ENCODE data around the gene POP7. TPM values are rescaled to one million over a fixed set of nuclear protein-coding genes. Genes with fewer than 3 reads are reported as not detected.
"Not testable (repeated sequence)": the region's sequence is repeated elsewhere in the genome, so short reads cannot be mapped to it uniquely, and the experiment has no call there.

The POP7 gene
- total RNA-seq, 4 donors from 2014 or later, result 10.7 to 58.7 (median 34.1) TPM

DNA sequence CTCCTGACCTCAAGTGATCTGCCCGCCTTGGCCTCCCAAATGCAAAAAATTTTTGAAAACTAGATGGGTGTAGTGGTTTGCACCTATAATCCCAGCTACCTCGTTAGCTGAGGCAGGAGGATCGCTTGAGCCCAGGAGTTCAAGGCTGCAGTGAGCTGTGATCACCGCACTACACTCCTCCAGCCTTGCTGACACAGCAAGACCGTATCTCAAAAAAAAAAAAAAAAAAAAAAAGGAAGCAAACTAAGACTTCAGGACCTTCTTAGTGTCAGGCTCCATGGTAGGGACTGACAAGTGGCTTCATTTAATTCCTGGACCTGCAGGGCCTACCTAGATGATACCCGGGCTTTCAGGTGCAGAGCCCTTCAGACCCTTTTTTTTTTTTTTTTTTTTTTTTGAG, 2.5 kb downstream of the POP7 start:
- Histone ChIP-seq H3K27ac (no peak overlapping the region), H3K9me3 (no peaks in the 10 kb centered on the region), H3K27me3 (no peaks in the 10 kb centered on the region), H3K4me1 (peaks cover 7 to 21% (median 12%) of the 10 kb centered on the region in 4 donors), H3K4me3 (no peak overlapping the region), H3K36me3 (no peaks in the 10 kb centered on the region)
- in situ Hi-C loops (cut with MboI; ENCODE audit: low pct_ligation_motif_present in 1 of 4, low pct_unique_long_range_greater_than_20kb in 1 of 4, low sequenced_read_pairs in 3 of 4) (loop anchor here in 2 of 4 donors (25.0 kb wide), 2 partner anchors 154 to 246 kb away; partner anchors contain the start of genes SLC12A9 (in 1 of the 2), SPACDR (in 1 of the 2) and TRIP6 (in 1 of the 2)), intact Hi-C loops (cut with DNase I; ENCODE audit: low total_unique reads) (loop anchor here (10.0 kb wide), 2 partner anchors 146 to 234 kb away; partner anchors contain the start of genes SLC12A9 and TSC22D4)
- 86 to 100% methylated on average over 1 to 6 of the region's 6 CpGs for WGBS, 2 donors (ENCODE audit: low coverage in 1 of 2)
- TF ChIP-seq, protein P1, sequence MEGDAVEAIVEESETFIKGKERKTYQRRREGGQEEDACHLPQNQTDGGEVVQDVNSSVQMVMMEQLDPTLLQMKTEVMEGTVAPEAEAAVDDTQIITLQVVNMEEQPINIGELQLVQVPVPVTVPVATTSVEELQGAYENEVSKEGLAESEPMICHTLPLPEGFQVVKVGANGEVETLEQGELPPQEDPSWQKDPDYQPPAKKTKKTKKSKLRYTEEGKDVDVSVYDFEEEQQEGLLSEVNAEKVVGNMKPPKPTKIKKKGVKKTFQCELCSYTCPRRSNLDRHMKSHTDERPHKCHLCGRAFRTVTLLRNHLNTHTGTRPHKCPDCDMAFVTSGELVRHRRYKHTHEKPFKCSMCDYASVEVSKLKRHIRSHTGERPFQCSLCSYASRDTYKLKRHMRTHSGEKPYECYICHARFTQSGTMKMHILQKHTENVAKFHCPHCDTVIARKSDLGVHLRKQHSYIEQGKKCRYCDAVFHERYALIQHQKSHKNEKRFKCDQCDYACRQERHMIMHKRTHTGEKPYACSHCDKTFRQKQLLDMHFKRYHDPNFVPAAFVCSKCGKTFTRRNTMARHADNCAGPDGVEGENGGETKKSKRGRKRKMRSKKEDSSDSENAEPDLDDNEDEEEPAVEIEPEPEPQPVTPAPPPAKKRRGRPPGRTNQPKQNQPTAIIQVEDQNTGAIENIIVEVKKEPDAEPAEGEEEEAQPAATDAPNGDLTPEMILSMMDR (IDR thresholded peaks at IDR 0.05), result no peak
- no peak for TF ChIP-seq POLR2AphosphoS5 (IDR thresholded peaks at IDR 0.05)
- no peak for DNase-seq

DNA sequence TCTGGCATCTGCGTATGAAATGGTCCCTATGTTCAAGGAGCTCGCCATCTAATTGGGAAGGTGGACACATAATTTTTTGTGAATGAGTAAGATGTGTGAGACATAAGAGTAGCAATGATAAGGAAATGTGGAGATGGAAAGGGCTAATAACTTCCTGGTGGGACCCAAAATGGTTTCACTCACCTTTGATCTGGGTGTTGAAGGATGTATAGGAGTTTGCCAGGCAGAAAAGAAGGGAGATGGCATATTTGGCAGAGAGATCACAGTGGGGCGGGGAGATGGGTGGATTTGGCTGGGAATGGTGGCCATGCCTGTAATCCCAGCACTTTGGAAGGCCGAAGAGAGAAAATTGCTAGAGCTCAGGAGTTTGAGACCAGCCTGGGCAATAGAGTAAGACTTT, 4.5 kb downstream of the POP7 start:
- peaks cover 7 to 14% (median 9%) of the 10 kb centered on the region in 4 donors for H3K4me1 ChIP-seq
- in situ Hi-C loops (cut with MboI; ENCODE audit: low pct_ligation_motif_present in 1 of 4, low pct_unique_long_range_greater_than_20kb in 1 of 4, low sequenced_read_pairs in 3 of 4), result loop anchor here in 2 of 4 donors (25.0 kb wide), 2 partner anchors 152 to 248 kb away; partner anchors contain the start of genes SLC12A9 (in 1 of the 2), SPACDR (in 1 of the 2) and TRIP6 (in 1 of the 2)
- 91 to 96% methylated on average over 4 of the region's 4 CpGs for WGBS, 2 donors (ENCODE audit: low coverage in 1 of 2)

GRCh38 chr7:100711369-100711768, 5.4 kb downstream of the POP7 start:
- DNase-seq, result no peak
- Histone ChIP-seq H3K36me3 (no peaks in the 10 kb centered on the region), H3K4me3 (no peak overlapping the region), H3K9me3 (no peaks in the 10 kb centered on the region), H3K27me3 (no peaks in the 10 kb centered on the region), H3K27ac (no peak overlapping the region), H3K4me1 (peaks cover 7 to 14% (median 9%) of the 10 kb centered on the region in 4 donors)
- in situ Hi-C loops (cut with MboI; ENCODE audit: low pct_ligation_motif_present in 1 of 4, low pct_unique_long_range_greater_than_20kb in 1 of 4, low sequenced_read_pairs in 3 of 4) (loop anchor here in 2 of 4 donors (25.0 kb wide), 2 partner anchors 151 to 249 kb away; partner anchors contain the start of genes SLC12A9 (in 1 of the 2), SPACDR (in 1 of the 2) and TRIP6 (in 1 of the 2)), intact Hi-C loops (cut with DNase I; ENCODE audit: low total_unique reads) (no loop called here)
- TF ChIP-seq EP300 (IDR thresholded peaks at IDR 0.05; ENCODE audit: low read depth), result no peak
- TF ChIP-seq, protein P1 (IDR thresholded peaks at IDR 0.05), result no peak
- TF ChIP-seq POLR2A (IDR thresholded peaks at IDR 0.05), result no peak
- TF ChIP-seq POLR2AphosphoS5 (IDR thresholded peaks at IDR 0.05), result no peak
- WGBS, 2 donors (ENCODE audit: low coverage in 1 of 2), result 85 to 100% methylated on average over 2 to 11 of the region's 11 CpGs

More for the DNA sequence above, 4.5 kb downstream of the POP7 start:
- TF ChIP-seq EP300 (IDR thresholded peaks at IDR 0.05; ENCODE audit: low read depth) (no peak), POLR2A (IDR thresholded peaks at IDR 0.05) (no peak), POLR2AphosphoS5 (IDR thresholded peaks at IDR 0.05) (no peak)
- TF ChIP-seq, protein P1 (IDR thresholded peaks at IDR 0.05), result no peak
- H3K27ac ChIP-seq, result no peak overlapping the region
- no peak for DNase-seq
- intact Hi-C loops (cut with DNase I; ENCODE audit: low total_unique reads), result no loop called here
- H3K4me3 ChIP-seq, result no peak overlapping the region
- H3K36me3 ChIP-seq, result no peaks in the 10 kb centered on the region
- no peaks in the 10 kb centered on the region for H3K9me3 ChIP-seq
- H3K27me3 ChIP-seq, result no peaks in the 10 kb centered on the region

DNA sequence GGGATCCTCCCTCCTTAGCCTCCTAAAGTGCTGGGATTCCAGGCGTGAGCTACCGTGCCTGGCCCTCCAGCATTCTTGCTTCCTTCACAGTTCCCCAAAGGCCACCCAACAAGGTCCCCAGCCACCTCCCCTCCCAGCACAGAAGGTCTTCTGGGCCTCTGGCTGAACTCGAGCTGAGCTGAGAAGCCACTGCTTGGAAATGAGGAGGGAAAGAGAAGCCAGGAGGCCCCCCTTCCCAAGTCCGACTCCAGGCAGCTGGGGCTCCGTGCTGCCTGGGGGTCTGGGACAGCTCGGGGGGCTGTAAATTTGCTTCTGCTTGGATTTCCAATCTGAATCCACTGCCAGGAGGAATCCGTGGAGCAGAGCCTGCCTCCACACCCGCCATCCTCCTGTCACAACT, 8.8 kb downstream of the POP7 start:
- in situ Hi-C loops (cut with MboI; ENCODE audit: low pct_ligation_motif_present in 1 of 4, low pct_unique_long_range_greater_than_20kb in 1 of 4, low sequenced_read_pairs in 3 of 4) (loop anchor here in 2 of 4 donors (25.0 kb wide), 2 partner anchors 148 to 252 kb away; partner anchors contain the start of genes SLC12A9 (in 1 of the 2), SPACDR (in 1 of the 2) and TRIP6 (in 1 of the 2)), intact Hi-C loops (cut with DNase I; ENCODE audit: low total_unique reads) (no loop called here)
- TF ChIP-seq, protein P1 (IDR thresholded peaks at IDR 0.05), result no peak
- no peak for TF ChIP-seq POLR2AphosphoS5 (IDR thresholded peaks at IDR 0.05)
- TF ChIP-seq POLR2A (IDR thresholded peaks at IDR 0.05), result no peak
- DNase-seq, result no peak
- Histone ChIP-seq H3K36me3 (no peaks in the 10 kb centered on the region), H3K27ac (no peak overlapping the region), H3K4me1 (peaks cover 0 to 6% (median under 1%) of the 10 kb centered on the region in 4 donors), H3K4me3 (no peak overlapping the region), H3K27me3 (peaks cover 9% of the 10 kb centered on the region), H3K9me3 (no peaks in the 10 kb centered on the region)
- 65% methylated on average over 8 of the region's 8 CpGs; no CpG with 5 or more reads in 1 of the 2 donors for WGBS, 2 donors (ENCODE audit: low coverage in 1 of 2)

GRCh38 chr7:100717073-100717472, 11.2 kb downstream of the POP7 start:
- peaks cover 8 to 18% (median 10%) of the 10 kb centered on the region in 4 donors for H3K4me1 ChIP-seq
- DNase-seq; intact Hi-C loops (cut with DNase I; ENCODE audit: low total_unique reads); H3K36me3 ChIP-seq; H3K4me3 ChIP-seq; H3K9me3 ChIP-seq; H3K27ac ChIP-seq: not testable (repeated sequence)
- H3K27me3 ChIP-seq, result peaks cover 33% of the 10 kb centered on the region
- 93% methylated on average over 2 of the region's 2 CpGs; no CpG with 5 or more reads in 1 of the 2 donors for WGBS, 2 donors (ENCODE audit: low coverage in 1 of 2)
- in situ Hi-C loops (cut with MboI; ENCODE audit: low pct_ligation_motif_present in 1 of 4, low pct_unique_long_range_greater_than_20kb in 1 of 4, low sequenced_read_pairs in 3 of 4), result loop anchor here in 2 of 4 donors (25.0 kb wide), 2 partner anchors 145 to 255 kb away; partner anchors contain the start of genes SLC12A9 (in 1 of the 2), SPACDR (in 1 of the 2) and TRIP6 (in 1 of the 2)
